ENCODE data around the gene KPNA4.
"Not testable (repeated sequence)": the region's sequence is repeated elsewhere in the genome, so short reads cannot be mapped to it uniquely, and the experiment has no call there.

Gene KPNA4

DNA sequence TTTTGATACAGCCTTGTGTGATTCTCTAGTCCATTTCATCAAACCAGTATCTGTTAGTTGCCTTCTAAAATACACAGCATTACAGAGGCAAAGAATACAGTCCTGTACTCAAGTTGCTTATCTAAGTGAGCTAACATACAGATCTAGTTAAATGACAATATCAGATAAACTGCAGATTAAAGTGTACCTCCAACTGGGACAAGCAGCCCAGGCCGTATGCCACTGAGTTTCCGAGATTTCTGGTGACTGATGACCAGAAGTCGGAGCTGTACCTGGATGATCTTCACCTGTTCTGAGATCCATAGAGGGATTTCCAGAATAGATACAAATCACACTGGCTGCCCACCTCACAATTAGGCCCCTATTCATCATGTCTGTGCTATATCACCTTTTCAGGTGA lies 109.5 kb downstream of the KPNA4 start:
- no peak for TF ChIP-seq CTCF (IDR thresholded peaks at IDR 0.05; ENCODE audit: borderline replicate concordance, insufficient read depth, low read depth, low read length)
- H3K4me3 ChIP-seq (ENCODE audit: low read depth, low read length): no peak overlapping the region

DNA sequence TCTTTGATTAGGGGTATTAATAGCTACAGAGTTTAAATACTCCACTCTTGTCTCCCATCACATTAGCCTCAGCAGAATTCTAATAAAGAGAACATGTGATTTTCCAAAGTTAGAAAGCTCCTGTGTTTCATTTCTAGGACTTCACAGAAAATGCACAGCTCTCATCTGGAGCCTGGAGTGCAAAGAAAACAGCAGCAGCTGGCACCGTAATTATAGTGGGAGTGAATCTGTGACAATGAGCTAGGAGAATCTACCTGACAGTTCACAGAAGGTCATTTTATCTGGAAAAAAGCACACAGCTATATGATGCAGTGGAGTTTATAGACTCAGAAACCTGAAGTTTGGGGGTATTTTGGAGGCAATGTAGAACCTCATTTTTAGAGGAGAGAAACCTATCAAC lies 110.4 kb downstream of the KPNA4 start:
- H3K4me3 ChIP-seq (ENCODE audit: low read depth, low read length): no peak overlapping the region
- no peak for TF ChIP-seq CTCF (IDR thresholded peaks at IDR 0.05; ENCODE audit: borderline replicate concordance, insufficient read depth, low read depth, low read length)

DNA sequence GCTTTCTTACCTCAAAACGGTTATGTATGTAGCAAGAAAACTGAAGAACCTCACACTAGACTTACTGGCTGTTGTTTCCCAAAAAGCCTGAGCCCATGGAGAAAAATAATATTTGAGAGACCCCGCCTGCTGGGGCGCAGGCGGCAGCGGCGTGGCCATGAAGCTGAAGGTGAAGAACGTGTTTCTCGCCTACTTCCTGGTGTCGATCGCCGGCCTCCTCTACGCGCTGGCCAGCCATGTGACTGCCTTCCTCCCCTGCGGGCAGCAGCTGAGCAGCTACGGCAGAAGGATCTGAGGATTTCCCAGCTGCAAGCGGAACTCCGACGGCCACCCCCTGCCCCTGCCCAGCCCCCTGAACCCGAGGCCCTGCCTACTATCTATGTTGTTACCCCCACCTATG lies 113.1 kb downstream of the KPNA4 start:
- H3K4me3 ChIP-seq (ENCODE audit: low read depth, low read length): not testable (repeated sequence)

DNA sequence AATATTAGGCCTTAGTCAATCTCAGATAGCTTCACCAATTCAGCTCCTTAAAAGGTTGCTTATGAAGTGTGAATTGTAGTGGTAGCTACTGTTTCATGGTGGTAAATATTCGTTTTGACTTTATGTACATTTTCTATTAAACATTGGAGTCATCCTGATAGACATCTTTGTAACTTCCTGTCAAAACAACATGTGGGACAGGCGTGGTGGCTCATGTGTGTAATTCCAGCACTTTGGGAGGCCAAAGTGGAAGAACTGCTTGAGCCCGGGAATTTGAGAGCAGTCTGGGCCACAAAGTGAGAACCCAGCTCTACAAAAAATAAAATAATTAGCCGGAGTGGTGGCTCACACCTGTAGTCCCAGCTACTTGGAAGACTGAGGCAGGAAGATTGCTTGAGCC lies 113.8 kb downstream of the KPNA4 start:
- no peak for TF ChIP-seq CTCF (IDR thresholded peaks at IDR 0.05; ENCODE audit: borderline replicate concordance, insufficient read depth, low read depth, low read length)
- H3K4me3 ChIP-seq (ENCODE audit: low read depth, low read length): no peak overlapping the region

- H3K4me3 ChIP-seq (ENCODE audit: low read depth, low read length): no peak overlapping the region
- TF ChIP-seq CTCF (IDR thresholded peaks at IDR 0.05; ENCODE audit: borderline replicate concordance, insufficient read depth, low read depth, low read length): no peak
Observed at GRCh38 chr3:160450846-160451245, 114.5 kb downstream of the KPNA4 start.

DNA sequence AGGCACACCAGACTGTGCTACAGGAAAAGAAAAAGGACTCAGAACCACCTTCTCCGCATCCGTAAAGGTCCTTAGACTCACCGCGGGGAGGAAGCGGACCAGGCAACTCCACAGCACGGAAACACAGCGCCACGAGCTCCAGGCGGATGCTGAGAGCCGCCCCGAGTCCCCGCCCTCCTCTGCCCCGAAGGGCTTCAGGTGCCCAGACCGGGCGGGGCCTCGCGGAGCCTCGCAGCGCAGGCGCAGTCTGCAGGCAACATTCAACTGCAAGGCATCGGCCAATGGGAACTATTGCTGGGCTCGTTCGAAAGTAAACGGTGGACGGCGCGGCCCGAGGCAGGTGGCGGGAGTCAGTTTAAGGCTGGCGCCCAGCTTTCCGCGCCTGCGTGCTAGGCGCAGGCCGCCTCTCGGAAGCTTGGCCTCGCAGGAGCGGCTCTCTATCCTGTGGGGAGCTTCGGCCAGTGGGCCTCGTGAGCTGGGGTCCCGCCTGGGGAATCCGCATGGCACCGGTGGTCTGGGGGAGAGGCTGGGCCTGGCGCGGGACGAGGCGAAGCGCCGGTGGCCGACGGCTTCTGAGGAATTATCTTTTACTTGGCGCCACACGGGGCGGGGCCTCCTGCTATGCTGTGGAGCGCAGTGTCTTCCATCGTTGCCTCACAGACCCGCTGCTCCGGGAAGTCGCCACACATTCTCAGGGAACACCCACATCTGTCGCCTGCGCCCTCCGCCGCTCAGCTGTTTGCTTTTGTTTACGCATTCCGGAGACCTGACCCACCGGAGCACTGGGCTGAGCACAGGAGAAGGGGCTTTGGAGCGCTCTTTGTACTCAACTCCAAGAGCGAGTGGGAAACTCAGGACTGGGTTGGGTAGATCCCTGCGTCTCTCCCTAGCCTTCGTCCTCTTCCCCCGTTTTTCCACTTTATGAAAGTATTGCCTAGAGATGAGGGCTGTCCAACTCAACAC lies 115.5 kb downstream of the KPNA4 start, which contains the start of gene TRIM59:
TRIM59 (minus strand) TSS at position 151 of the 963 bp plus-strand sequence. CDS start 10,603 bp downstream, outside the sequence.
- H3K4me3 ChIP-seq (ENCODE audit: low read depth, low read length): peak within 1 kb of the TSS; percentile 72
- peak; percentile 23; the same call in 1 of the 2 replicates for TF ChIP-seq CTCF (IDR thresholded peaks at IDR 0.05; ENCODE audit: borderline replicate concordance, insufficient read depth, low read depth, low read length)

- H3K4me3 ChIP-seq (ENCODE audit: low read depth, low read length): peak overlapping the region; percentile 72
- no peak for TF ChIP-seq CTCF (IDR thresholded peaks at IDR 0.05; ENCODE audit: borderline replicate concordance, insufficient read depth, low read depth, low read length)
Observed at GRCh38 chr3:160448845-160449635, 116.3 kb downstream of the KPNA4 start.
